ENCODE measurements around the gene SARDH. TPM values are rescaled to one million over a fixed set of nuclear protein-coding genes. Genes with fewer than 3 reads are reported as not detected.

The SARDH gene
- total RNA-seq, 4 donors from 2014 or later, result 0.39 to 2.9 (median 0.51) TPM

- Histone ChIP-seq H3K9me3 (no peaks in the 10 kb centered on the region), H3K36me3 (no peaks in the 10 kb centered on the region), H3K4me3 (no peak overlapping the region), H3K27me3 (peaks cover 0 to 79% (median 0%) of the 10 kb centered on the region in 4 donors), H3K27ac (replicated peaks in 1 of 4) (no peak overlapping the region), H3K4me1 (no peaks in the 10 kb centered on the region)
- intact Hi-C loops (cut with DNase I), result no loop called here
- 48% methylated on average over 9 of the region's 10 CpGs for WGBS
- no peak for TF ChIP-seq POLR2AphosphoS5 (IDR thresholded peaks at IDR 0.05)
- TF ChIP-seq POLR2A (IDR thresholded peaks at IDR 0.05; ENCODE audit: low read depth), result no peak
- TF ChIP-seq CTCF (IDR thresholded peaks at IDR 0.05), result no peak
- TF ChIP-seq EP300 (IDR thresholded peaks at IDR 0.05), result no peak
- DNase-seq (ENCODE audit: extremely low spot score), result no peak
These were observed 93.0 kb downstream of the SARDH start for GRCh38 chr9:133645021-133645765.

- WGBS, result 86% methylated on average over 22 of the region's 23 CpGs
- Histone ChIP-seq H3K4me3 (no peak overlapping the region), H3K36me3 (no peaks in the 10 kb centered on the region), H3K9me3 (no peaks in the 10 kb centered on the region), H3K27ac (replicated peaks in 1 of 4) (no peak overlapping the region), H3K27me3 (peaks cover 0 to 76% (median 0%) of the 10 kb centered on the region in 4 donors), H3K4me1 (no peaks in the 10 kb centered on the region)
- TF ChIP-seq POLR2AphosphoS5 (IDR thresholded peaks at IDR 0.05) (no peak), EP300 (IDR thresholded peaks at IDR 0.05) (no peak), POLR2A (IDR thresholded peaks at IDR 0.05; ENCODE audit: low read depth) (no peak), CTCF (IDR thresholded peaks at IDR 0.05) (no peak)
- intact Hi-C loops (cut with DNase I), result no loop called here
- no peak for DNase-seq (ENCODE audit: extremely low spot score)
These were observed 94.0 kb downstream of the SARDH start for GRCh38 chr9:133643978-133644760.

DNA sequence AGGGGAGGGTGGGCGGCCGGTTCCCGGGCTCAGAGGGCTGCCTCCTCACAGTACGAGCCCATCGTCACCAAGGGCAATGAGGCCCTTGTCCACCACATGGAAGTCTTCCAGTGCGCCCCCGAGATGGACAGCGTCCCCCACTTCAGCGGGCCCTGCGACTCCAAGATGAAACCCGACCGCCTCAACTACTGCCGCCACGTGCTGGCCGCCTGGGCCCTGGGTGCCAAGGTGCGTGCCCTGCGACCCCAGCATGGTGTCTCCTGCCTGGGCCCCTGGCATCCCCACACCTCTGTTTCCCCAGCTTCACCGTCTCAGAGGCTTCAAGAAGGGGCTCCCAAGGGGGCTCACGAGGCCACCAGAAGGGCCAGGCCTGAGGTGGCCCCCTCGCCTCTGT is 94.8 kb downstream of the SARDH start:
- WGBS, result 93% methylated on average over 19 of the region's 20 CpGs
- Histone ChIP-seq H3K27me3 (peaks cover 0 to 76% (median 0%) of the 10 kb centered on the region in 4 donors), H3K36me3 (no peaks in the 10 kb centered on the region), H3K4me1 (no peaks in the 10 kb centered on the region), H3K4me3 (no peak overlapping the region), H3K9me3 (no peaks in the 10 kb centered on the region), H3K27ac (replicated peaks in 1 of 4) (no peak overlapping the region)
- TF ChIP-seq POLR2AphosphoS5 (IDR thresholded peaks at IDR 0.05) (no peak), CTCF (IDR thresholded peaks at IDR 0.05) (no peak), POLR2A (IDR thresholded peaks at IDR 0.05; ENCODE audit: low read depth) (no peak), EP300 (IDR thresholded peaks at IDR 0.05) (no peak)
- no peak for DNase-seq (ENCODE audit: extremely low spot score)
- intact Hi-C loops (cut with DNase I), result no loop called here

GRCh38 chr9:133642708-133643361 is 95.3 kb downstream of the SARDH start:
- Histone ChIP-seq H3K9me3 (no peaks in the 10 kb centered on the region), H3K4me3 (no peak overlapping the region), H3K36me3 (no peaks in the 10 kb centered on the region), H3K27ac (replicated peaks in 1 of 4) (no peak overlapping the region), H3K4me1 (no peaks in the 10 kb centered on the region), H3K27me3 (peaks cover 0 to 76% (median 0%) of the 10 kb centered on the region in 4 donors)
- WGBS, result 79% methylated on average over 6 of the region's 16 CpGs
- intact Hi-C loops (cut with DNase I), result no loop called here
- no peak for DNase-seq (ENCODE audit: extremely low spot score)
- TF ChIP-seq POLR2AphosphoS5 (IDR thresholded peaks at IDR 0.05) (no peak), POLR2A (IDR thresholded peaks at IDR 0.05; ENCODE audit: low read depth) (no peak), CTCF (IDR thresholded peaks at IDR 0.05) (no peak), EP300 (IDR thresholded peaks at IDR 0.05) (no peak)

Measured in esophagus muscularis mucosa (tissue), 4 donors.